HEK293 (cell line): ENCODE results near the gene ANKH.

ENCODE experiments used
- CTCF ChIP-seq: fragments of 450-650 bp; formaldehyde crosslinking; IDR thresholded peaks from 2 replicates; pipeline ENCODE4 v1.5.1; 2016; ENCODE audit warnings: missing biosample characterization, missing genetic modification characterization
- SP2 ChIP-seq: fragments of 450-650 bp; formaldehyde crosslinking; IDR thresholded peaks from 2 replicates; pipeline ENCODE4 v1.5.1; 2016; ENCODE audit warnings: missing biosample characterization, missing genetic modification characterization
- ZBTB17 ChIP-seq: fragments of 450-650 bp; formaldehyde crosslinking; IDR thresholded peaks from 2 replicates; pipeline ENCODE4 v1.5.1; 2016; ENCODE audit warnings: missing biosample characterization, missing genetic modification characterization
- ZFP37 ChIP-seq: fragments of 450-650 bp; formaldehyde crosslinking; IDR thresholded peaks from 2 replicates; pipeline ENCODE4 v1.5.1; 2016; ENCODE audit warnings: missing biosample characterization, missing genetic modification characterization
- ZNF138 ChIP-seq: fragments of 450-650 bp; formaldehyde crosslinking; IDR thresholded peaks from 2 replicates; pipeline ENCODE4 v1.5.1; 2016; ENCODE audit warnings: missing biosample characterization, missing genetic modification characterization, borderline replicate concordance
- ZNF157 ChIP-seq: fragments of 450-650 bp; formaldehyde crosslinking; IDR thresholded peaks from 2 replicates; pipeline ENCODE4 v1.5.1; 2016; ENCODE audit warnings: missing biosample characterization, missing genetic modification characterization
- ZNF501 ChIP-seq: fragments of 450-650 bp; formaldehyde crosslinking; IDR thresholded peaks from 2 replicates; pipeline ENCODE4 v1.5.1; 2016; ENCODE audit warnings: missing biosample characterization, missing genetic modification characterization
- ZNF548 ChIP-seq: fragments of 450-650 bp; formaldehyde crosslinking; IDR thresholded peaks from 2 replicates; pipeline ENCODE4 v1.5.1; 2016; ENCODE audit warnings: missing biosample characterization, missing genetic modification characterization
- ZNF670 ChIP-seq: fragments of 450-650 bp; formaldehyde crosslinking; IDR thresholded peaks from 2 replicates; pipeline ENCODE4 v1.5.1; 2016; ENCODE audit warnings: missing biosample characterization, missing genetic modification characterization, low read depth
- ZSCAN16 ChIP-seq: fragments of 450-650 bp; formaldehyde crosslinking; IDR thresholded peaks from 2 replicates; pipeline ENCODE4 v1.5.1; 2016; ENCODE audit warnings: missing biosample characterization, missing genetic modification characterization
- TF ChIP-seq, protein P1 (sequence below): fragments of 450-650 bp; formaldehyde crosslinking; IDR thresholded peaks from 2 replicates; pipeline ENCODE4 v1.5.1; 2016; ENCODE audit warnings: missing biosample characterization, missing genetic modification characterization
- TF ChIP-seq, protein P2 (sequence below): fragments of 450-650 bp; formaldehyde crosslinking; IDR thresholded peaks from 2 replicates; pipeline ENCODE4; 2016; ENCODE audit warnings: missing biosample characterization, missing genetic modification characterization
- TF ChIP-seq, protein P3 (sequence below): fragments of 450-650 bp; formaldehyde crosslinking; optimal IDR thresholded peaks from 2 replicates; pipeline ENCODE3; 2016; ENCODE audit warnings: missing biosample characterization, mild to moderate bottlenecking, missing genetic modification characterization
- TF ChIP-seq, protein P4 (sequence below): fragments of 450-650 bp; formaldehyde crosslinking; IDR thresholded peaks from 2 replicates; pipeline ENCODE4 v1.5.1; 2017; ENCODE audit warnings: missing biosample characterization, missing genetic modification characterization

- TF ChIP-seq, protein P1, sequence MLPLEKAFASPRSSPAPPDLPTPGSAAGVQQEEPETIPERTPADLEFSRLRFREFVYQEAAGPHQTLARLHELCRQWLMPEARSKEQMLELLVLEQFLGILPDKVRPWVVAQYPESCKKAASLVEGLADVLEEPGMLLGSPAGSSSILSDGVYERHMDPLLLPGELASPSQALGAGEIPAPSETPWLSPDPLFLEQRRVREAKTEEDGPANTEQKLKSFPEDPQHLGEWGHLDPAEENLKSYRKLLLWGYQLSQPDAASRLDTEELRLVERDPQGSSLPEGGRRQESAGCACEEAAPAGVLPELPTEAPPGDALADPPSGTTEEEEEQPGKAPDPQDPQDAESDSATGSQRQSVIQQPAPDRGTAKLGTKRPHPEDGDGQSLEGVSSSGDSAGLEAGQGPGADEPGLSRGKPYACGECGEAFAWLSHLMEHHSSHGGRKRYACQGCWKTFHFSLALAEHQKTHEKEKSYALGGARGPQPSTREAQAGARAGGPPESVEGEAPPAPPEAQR (tag by site-specific recombination) = no peak
- TF ChIP-seq, protein P2, sequence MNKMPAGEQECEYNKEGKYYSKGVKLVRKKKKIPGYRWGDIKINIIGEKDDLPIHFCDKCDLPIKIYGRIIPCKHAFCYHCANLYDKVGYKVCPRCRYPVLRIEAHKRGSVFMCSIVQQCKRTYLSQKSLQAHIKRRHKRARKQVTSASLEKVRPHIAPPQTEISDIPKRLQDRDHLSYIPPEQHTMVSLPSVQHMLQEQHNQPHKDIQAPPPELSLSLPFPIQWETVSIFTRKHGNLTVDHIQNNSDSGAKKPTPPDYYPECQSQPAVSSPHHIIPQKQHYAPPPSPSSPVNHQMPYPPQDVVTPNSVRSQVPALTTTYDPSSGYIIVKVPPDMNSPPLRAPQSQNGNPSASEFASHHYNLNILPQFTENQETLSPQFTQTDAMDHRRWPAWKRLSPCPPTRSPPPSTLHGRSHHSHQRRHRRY (tag by site-specific recombination) = no peak
- no peak for TF ChIP-seq CTCF
- TF ChIP-seq ZNF548 (tag by site-specific recombination) = no peak
- TF ChIP-seq ZNF157 (tag by site-specific recombination) = no peak
- TF ChIP-seq ZNF501 (tag by site-specific recombination) = no peak
- TF ChIP-seq ZFP37 (tag by site-specific recombination) = no peak
- no peak for TF ChIP-seq ZNF138 (tag by site-specific recombination)
- no peak for TF ChIP-seq ZNF670 (tag by site-specific recombination)
- TF ChIP-seq SP2 (tag by site-specific recombination) = no peak
- TF ChIP-seq ZBTB17 (tag by site-specific recombination) = no peak
- TF ChIP-seq, protein P3, sequence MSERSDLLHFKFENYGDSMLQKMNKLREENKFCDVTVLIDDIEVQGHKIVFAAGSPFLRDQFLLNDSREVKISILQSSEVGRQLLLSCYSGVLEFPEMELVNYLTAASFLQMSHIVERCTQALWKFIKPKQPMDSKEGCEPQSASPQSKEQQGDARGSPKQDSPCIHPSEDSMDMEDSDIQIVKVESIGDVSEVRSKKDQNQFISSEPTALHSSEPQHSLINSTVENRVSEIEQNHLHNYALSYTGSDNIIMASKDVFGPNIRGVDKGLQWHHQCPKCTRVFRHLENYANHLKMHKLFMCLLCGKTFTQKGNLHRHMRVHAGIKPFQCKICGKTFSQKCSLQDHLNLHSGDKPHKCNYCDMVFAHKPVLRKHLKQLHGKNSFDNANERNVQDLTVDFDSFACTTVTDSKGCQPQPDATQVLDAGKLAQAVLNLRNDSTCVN = no peak
- no peak for TF ChIP-seq ZSCAN16 (tag by site-specific recombination)
- TF ChIP-seq, protein P4, sequence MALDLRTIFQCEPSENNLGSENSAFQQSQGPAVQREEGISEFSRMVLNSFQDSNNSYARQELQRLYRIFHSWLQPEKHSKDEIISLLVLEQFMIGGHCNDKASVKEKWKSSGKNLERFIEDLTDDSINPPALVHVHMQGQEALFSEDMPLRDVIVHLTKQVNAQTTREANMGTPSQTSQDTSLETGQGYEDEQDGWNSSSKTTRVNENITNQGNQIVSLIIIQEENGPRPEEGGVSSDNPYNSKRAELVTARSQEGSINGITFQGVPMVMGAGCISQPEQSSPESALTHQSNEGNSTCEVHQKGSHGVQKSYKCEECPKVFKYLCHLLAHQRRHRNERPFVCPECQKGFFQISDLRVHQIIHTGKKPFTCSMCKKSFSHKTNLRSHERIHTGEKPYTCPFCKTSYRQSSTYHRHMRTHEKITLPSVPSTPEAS (tag by site-specific recombination) = no peak
Measured at GRCh38 chr5:14906628-14907027, 35.0 kb upstream of the ANKH start.
